ENCODE measurements around the gene SMS. TPM values are rescaled to one million over a fixed set of nuclear protein-coding genes. Genes with fewer than 3 reads are reported as not detected.
A peak's percentile ranks its signal among the peaks of the same experiment; 100 is the strongest.

SMS gene
- total and polyA plus RNA-seq, 2 of the 13 experiments (the other 11 are each of a cell fraction or from before 2014, with no cell fraction given): 40.5 to 91.9 TPM

DNA sequence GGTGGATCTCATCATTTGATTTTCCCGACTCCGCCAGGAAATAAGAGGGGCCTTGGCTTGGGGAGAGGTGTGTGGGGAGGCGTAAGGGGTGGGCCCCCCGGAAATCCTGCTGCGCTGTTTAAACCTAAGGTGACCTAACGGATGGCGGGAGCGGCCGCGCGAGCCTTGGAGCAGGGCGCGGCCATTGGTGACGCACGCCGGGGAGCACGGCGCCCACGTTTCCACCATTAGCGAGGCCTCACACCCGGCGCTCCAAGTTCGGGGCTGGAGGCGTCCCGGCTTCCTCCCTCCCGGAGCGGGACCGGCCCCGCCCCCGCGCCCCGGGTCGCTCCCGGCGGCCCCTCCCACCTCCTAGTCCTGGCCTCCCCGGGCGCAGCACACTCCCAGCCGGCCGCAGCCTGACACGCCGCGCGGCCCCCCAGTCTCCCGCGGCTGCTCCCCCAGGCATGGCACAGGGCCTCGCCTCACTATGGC, at the start of gene SMS (continued):
- TF ChIP-seq, protein P1, sequence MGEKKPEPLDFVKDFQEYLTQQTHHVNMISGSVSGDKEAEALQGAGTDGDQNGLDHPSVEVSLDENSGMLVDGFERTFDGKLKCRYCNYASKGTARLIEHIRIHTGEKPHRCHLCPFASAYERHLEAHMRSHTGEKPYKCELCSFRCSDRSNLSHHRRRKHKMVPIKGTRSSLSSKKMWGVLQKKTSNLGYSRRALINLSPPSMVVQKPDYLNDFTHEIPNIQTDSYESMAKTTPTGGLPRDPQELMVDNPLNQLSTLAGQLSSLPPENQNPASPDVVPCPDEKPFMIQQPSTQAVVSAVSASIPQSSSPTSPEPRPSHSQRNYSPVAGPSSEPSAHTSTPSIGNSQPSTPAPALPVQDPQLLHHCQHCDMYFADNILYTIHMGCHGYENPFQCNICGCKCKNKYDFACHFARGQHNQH (CRISPR knock-in tag; IDR thresholded peaks at IDR 0.05): 0 out of 2 replicates have a peak, but pooled peaks have one; percentile 23
- no peak for TF ChIP-seq GABPA (IDR thresholded peaks at IDR 0.05; ENCODE audit: low read depth, low read length)
- TF ChIP-seq GABPA (CRISPR knock-in tag; IDR thresholded peaks at IDR 0.05; ENCODE audit: low read depth): peak; percentile 33; the same call in 1 of the 2 replicates
- TF ChIP-seq ZNF572 (CRISPR knock-in tag; IDR thresholded peaks at IDR 0.05): no peak
- TF ChIP-seq SOX13 (IDR thresholded peaks at IDR 0.05): no peak
- TF ChIP-seq SOX13 (CRISPR knock-in tag; conservative IDR thresholded peaks at IDR 0.05 in 1 of 2, IDR thresholded peaks at IDR 0.05 in 1 of 2): no peak
- TF ChIP-seq HMGA1 (CRISPR knock-in tag; conservative IDR thresholded peaks at IDR 0.05): no peak
- TF ChIP-seq, protein P2, sequence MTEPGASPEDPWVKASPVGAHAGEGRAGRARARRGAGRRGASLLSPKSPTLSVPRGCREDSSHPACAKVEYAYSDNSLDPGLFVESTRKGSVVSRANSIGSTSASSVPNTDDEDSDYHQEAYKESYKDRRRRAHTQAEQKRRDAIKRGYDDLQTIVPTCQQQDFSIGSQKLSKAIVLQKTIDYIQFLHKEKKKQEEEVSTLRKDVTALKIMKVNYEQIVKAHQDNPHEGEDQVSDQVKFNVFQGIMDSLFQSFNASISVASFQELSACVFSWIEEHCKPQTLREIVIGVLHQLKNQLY (CRISPR knock-in tag; IDR thresholded peaks at IDR 0.05): no peak
- no peak for TF ChIP-seq ZFP36 (IDR thresholded peaks at IDR 0.05; ENCODE audit: borderline replicate concordance, low read depth, low read length, partially characterized antibody)
- no peak for TF ChIP-seq NR2F2 (IDR thresholded peaks at IDR 0.05; ENCODE audit: borderline replicate concordance, low read depth)
- TF ChIP-seq, protein P3, sequence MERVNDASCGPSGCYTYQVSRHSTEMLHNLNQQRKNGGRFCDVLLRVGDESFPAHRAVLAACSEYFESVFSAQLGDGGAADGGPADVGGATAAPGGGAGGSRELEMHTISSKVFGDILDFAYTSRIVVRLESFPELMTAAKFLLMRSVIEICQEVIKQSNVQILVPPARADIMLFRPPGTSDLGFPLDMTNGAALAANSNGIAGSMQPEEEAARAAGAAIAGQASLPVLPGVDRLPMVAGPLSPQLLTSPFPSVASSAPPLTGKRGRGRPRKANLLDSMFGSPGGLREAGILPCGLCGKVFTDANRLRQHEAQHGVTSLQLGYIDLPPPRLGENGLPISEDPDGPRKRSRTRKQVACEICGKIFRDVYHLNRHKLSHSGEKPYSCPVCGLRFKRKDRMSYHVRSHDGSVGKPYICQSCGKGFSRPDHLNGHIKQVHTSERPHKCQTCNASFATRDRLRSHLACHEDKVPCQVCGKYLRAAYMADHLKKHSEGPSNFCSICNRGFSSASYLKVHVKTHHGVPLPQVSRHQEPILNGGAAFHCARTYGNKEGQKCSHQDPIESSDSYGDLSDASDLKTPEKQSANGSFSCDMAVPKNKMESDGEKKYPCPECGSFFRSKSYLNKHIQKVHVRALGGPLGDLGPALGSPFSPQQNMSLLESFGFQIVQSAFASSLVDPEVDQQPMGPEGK (CRISPR knock-in tag; IDR thresholded peaks at IDR 0.05): peak; percentile 73
- TF ChIP-seq ZNF543 (CRISPR knock-in tag; IDR thresholded peaks at IDR 0.05): 0 out of 2 replicates have a peak, but pooled peaks have one; percentile 36
- no peak for TF ChIP-seq TRIM24 (CRISPR knock-in tag; IDR thresholded peaks at IDR 0.05)
- TF ChIP-seq, protein P4, sequence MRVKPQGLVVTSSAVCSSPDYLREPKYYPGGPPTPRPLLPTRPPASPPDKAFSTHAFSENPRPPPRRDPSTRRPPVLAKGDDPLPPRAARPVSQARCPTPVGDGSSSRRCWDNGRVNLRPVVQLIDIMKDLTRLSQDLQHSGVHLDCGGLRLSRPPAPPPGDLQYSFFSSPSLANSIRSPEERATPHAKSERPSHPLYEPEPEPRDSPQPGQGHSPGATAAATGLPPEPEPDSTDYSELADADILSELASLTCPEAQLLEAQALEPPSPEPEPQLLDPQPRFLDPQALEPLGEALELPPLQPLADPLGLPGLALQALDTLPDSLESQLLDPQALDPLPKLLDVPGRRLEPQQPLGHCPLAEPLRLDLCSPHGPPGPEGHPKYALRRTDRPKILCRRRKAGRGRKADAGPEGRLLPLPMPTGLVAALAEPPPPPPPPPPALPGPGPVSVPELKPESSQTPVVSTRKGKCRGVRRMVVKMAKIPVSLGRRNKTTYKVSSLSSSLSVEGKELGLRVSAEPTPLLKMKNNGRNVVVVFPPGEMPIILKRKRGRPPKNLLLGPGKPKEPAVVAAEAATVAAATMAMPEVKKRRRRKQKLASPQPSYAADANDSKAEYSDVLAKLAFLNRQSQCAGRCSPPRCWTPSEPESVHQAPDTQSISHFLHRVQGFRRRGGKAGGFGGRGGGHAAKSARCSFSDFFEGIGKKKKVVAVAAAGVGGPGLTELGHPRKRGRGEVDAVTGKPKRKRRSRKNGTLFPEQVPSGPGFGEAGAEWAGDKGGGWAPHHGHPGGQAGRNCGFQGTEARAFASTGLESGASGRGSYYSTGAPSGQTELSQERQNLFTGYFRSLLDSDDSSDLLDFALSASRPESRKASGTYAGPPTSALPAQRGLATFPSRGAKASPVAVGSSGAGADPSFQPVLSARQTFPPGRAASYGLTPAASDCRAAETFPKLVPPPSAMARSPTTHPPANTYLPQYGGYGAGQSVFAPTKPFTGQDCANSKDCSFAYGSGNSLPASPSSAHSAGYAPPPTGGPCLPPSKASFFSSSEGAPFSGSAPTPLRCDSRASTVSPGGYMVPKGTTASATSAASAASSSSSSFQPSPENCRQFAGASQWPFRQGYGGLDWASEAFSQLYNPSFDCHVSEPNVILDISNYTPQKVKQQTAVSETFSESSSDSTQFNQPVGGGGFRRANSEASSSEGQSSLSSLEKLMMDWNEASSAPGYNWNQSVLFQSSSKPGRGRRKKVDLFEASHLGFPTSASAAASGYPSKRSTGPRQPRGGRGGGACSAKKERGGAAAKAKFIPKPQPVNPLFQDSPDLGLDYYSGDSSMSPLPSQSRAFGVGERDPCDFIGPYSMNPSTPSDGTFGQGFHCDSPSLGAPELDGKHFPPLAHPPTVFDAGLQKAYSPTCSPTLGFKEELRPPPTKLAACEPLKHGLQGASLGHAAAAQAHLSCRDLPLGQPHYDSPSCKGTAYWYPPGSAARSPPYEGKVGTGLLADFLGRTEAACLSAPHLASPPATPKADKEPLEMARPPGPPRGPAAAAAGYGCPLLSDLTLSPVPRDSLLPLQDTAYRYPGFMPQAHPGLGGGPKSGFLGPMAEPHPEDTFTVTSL (CRISPR knock-in tag; IDR thresholded peaks at IDR 0.05; ENCODE audit: borderline replicate concordance): no peak
- 0 out of 2 replicates have a peak, but pooled peaks have one; percentile 37 for TF ChIP-seq BORCS8-MEF2B (CRISPR knock-in tag; IDR thresholded peaks at IDR 0.05)
- peak; percentile 54; the same call in 1 of the 2 replicates for TF ChIP-seq POLR2G (IDR thresholded peaks at IDR 0.05; ENCODE audit: low read depth, low read length)
- TF ChIP-seq HOXA3 (CRISPR knock-in tag; IDR thresholded peaks at IDR 0.05): peak; percentile 60
- TF ChIP-seq, protein P5, sequence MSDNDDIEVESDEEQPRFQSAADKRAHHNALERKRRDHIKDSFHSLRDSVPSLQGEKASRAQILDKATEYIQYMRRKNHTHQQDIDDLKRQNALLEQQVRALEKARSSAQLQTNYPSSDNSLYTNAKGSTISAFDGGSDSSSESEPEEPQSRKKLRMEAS (IDR thresholded peaks at IDR 0.05): peak; percentile 71
- TF ChIP-seq BRD4 (CRISPR knock-in tag; IDR thresholded peaks at IDR 0.05): 0 out of 2 replicates have a peak, but pooled peaks have one; percentile 32
- TF ChIP-seq, protein P6, sequence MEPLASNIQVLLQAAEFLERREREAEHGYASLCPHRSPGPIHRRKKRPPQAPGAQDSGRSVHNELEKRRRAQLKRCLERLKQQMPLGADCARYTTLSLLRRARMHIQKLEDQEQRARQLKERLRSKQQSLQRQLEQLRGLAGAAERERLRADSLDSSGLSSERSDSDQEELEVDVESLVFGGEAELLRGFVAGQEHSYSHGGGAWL (CRISPR knock-in tag; IDR thresholded peaks at IDR 0.05): 0 out of 2 replicates have a peak, but pooled peaks have one; percentile 35
- TF ChIP-seq ERF (CRISPR knock-in tag; IDR thresholded peaks at IDR 0.05): 0 out of 2 replicates have a peak, but pooled peaks have one; percentile 32

Data from HepG2 (cell line).